ENCODE results near the gene HLA-DMB.

GRCh38 chr6:32974016-32974333, 33.1 kb upstream of the HLA-DMB start:
- no peak for TF ChIP-seq CTCF (IDR thresholded peaks at IDR 0.05)
- no peak for TF ChIP-seq POLR2AphosphoS5 (IDR thresholded peaks at IDR 0.05)

All from transverse colon (tissue), 4 donors.